Ascending aorta (tissue), 2 donors: ENCODE measurements around the gene MT1E. TPM values are rescaled to one million over a fixed set of nuclear protein-coding genes. Genes with fewer than 3 reads are reported as not detected.

Experiments
- DNase-seq, 2 donors: peaks; one replicate each; pipeline ENCODE4 v3.0.0-alpha.2; 2019; ENCODE audit warnings: low spot score in 2 of 2
- H3K27ac ChIP-seq, 2 donors: fragments of 200-600 bp; sonication (generic); one replicate each; pipeline ENCODE4 v1.5.1; 2016 to 2017; ENCODE audit warnings: mild to moderate bottlenecking in 1 of 2
- H3K27me3 ChIP-seq: fragments of 200-600 bp; sonication (generic); one replicate; pipeline ENCODE4 v1.5.1; 2017
- H3K36me3 ChIP-seq, 2 donors: fragments of 200-600 bp; sonication (generic); one replicate each; pipeline ENCODE4 v1.5.1; 2016
- H3K4me1 ChIP-seq, 2 donors: fragments of 200-600 bp; sonication (generic); one replicate each; pipeline ENCODE4 v1.5.1; 2016 to 2017; ENCODE audit warnings: mild to moderate bottlenecking in 1 of 2
- H3K4me3 ChIP-seq, 2 donors: fragments of 200-600 bp; sonication (generic); one replicate each; pipeline ENCODE4 v1.5.1; 2016 to 2017; ENCODE audit warnings: mild to moderate bottlenecking in 1 of 2
- H3K9me3 ChIP-seq, 2 donors: fragments of 200-600 bp; sonication (generic); one replicate each; pipeline ENCODE4 v1.5.1; 2016
- CTCF ChIP-seq, 3 experiments: fragments of 200-600 bp in 2 of 3; fragments of 450-650 bp in 1 of 3; sonication (generic) in 2 of 3; IDR thresholded peaks; one replicate each; pipeline ENCODE4 v1.5.1; 2016 to 2019; ENCODE audit warnings: antibody characterized with exemption in 3 of 3, mild to moderate bottlenecking in 1 of 3, moderate library complexity in 1 of 3
- intact Hi-C: fragments of 100-400 bp; cut with DNase I; formaldehyde crosslinking; loops from one replicate; pipeline ENCODE4 v1.15.1; 2023
- total RNA-seq: library from RNA; depleted of rRNA; stranded (reverse); fragments of >200 nt; gene quantifications from one replicate; pipeline ENCODE4 v1.1.0, GENCODE V29; 2016

The MT1E gene
- total RNA-seq, 1 donor from 2014 or later = 456 TPM

GRCh38 chr16:56610609-56611111 lies 14.9 kb upstream of the MT1E start:
- H3K9me3 ChIP-seq = no peaks in the 10 kb centered on the region
- H3K4me1 ChIP-seq = peaks cover 11 to 35% of the 10 kb centered on the region in 2 donors
- no peaks in the 10 kb centered on the region for H3K27me3 ChIP-seq
- intact Hi-C loops = no loop called here
- H3K36me3 ChIP-seq = no peaks in the 10 kb centered on the region
- no peak for TF ChIP-seq CTCF (IDR thresholded peaks at IDR 0.05)
- no peak for DNase-seq
- peak overlapping the region; percentile 51 to 70 for H3K4me3 ChIP-seq
- H3K27ac ChIP-seq = peak overlapping the region; percentile 87 to 92

- H3K27ac ChIP-seq = peak overlapping the region; percentile 87 to 92
- DNase-seq = peak in 1 of 2 donors; percentile 95
Measured at GRCh38 chr16:56611281-56611833, 14.2 kb upstream of the MT1E start.

GRCh38 chr16:56613706-56614105 lies 11.9 kb upstream of the MT1E start:
- no peak overlapping the region for H3K27ac ChIP-seq
- H3K4me3 ChIP-seq = no peak overlapping the region
- no peaks in the 10 kb centered on the region for H3K27me3 ChIP-seq
- no peaks in the 10 kb centered on the region for H3K9me3 ChIP-seq
- DNase-seq = no peak
- H3K4me1 ChIP-seq = peaks cover 7 to 25% of the 10 kb centered on the region in 2 donors
- no peak for TF ChIP-seq CTCF (IDR thresholded peaks at IDR 0.05)
- intact Hi-C loops = no loop called here
- H3K36me3 ChIP-seq = no peaks in the 10 kb centered on the region

More at GRCh38 chr16:56611281-56611833, 14.2 kb upstream of the MT1E start:
- no peak for TF ChIP-seq CTCF (IDR thresholded peaks at IDR 0.05)
- intact Hi-C loops = no loop called here
- Histone ChIP-seq H3K27me3 (no peaks in the 10 kb centered on the region), H3K9me3 (no peaks in the 10 kb centered on the region), H3K4me1 (peaks cover 11 to 35% of the 10 kb centered on the region in 2 donors), H3K4me3 (no peak overlapping the region), H3K36me3 (no peaks in the 10 kb centered on the region)

GRCh38 chr16:56614549-56614991 lies 11.0 kb upstream of the MT1E start:
- H3K27ac ChIP-seq = no peak overlapping the region
- no peak overlapping the region for H3K4me3 ChIP-seq
- no peaks in the 10 kb centered on the region for H3K27me3 ChIP-seq
- H3K4me1 ChIP-seq = peaks cover 7 to 25% of the 10 kb centered on the region in 2 donors
- H3K36me3 ChIP-seq = no peaks in the 10 kb centered on the region
- intact Hi-C loops = no loop called here
- no peaks in the 10 kb centered on the region for H3K9me3 ChIP-seq
- TF ChIP-seq CTCF (IDR thresholded peaks at IDR 0.05) = no peak
- DNase-seq = no peak

- Histone ChIP-seq H3K36me3 (no peaks in the 10 kb centered on the region), H3K27ac (no peak overlapping the region), H3K4me3 (no peak overlapping the region), H3K4me1 (peaks cover 7 to 20% of the 10 kb centered on the region in 2 donors), H3K9me3 (no peaks in the 10 kb centered on the region), H3K27me3 (no peaks in the 10 kb centered on the region)
- TF ChIP-seq CTCF (IDR thresholded peaks at IDR 0.05) = no peak
- no peak for DNase-seq
- intact Hi-C loops = no loop called here
Measured at GRCh38 chr16:56615353-56615752, 10.2 kb upstream of the MT1E start.
